HG03439 (cell line): ENCODE results near the gene ANXA1.
"Not testable (repeated sequence)": the region's sequence is repeated elsewhere in the genome, so short reads cannot be mapped to it uniquely, and the experiment has no call there.

Source experiments
- ATAC-seq: cut with Tn5 transposase; IDR thresholded peaks from one replicate; pipeline ENCODE4 v1.9.1; 2021; ENCODE audit warnings: mild to moderate bottlenecking, moderate library complexity; ENCODE audit not compliant: unreplicated experiment

Gene ANXA1, protein sequence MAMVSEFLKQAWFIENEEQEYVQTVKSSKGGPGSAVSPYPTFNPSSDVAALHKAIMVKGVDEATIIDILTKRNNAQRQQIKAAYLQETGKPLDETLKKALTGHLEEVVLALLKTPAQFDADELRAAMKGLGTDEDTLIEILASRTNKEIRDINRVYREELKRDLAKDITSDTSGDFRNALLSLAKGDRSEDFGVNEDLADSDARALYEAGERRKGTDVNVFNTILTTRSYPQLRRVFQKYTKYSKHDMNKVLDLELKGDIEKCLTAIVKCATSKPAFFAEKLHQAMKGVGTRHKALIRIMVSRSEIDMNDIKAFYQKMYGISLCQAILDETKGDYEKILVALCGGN

DNA sequence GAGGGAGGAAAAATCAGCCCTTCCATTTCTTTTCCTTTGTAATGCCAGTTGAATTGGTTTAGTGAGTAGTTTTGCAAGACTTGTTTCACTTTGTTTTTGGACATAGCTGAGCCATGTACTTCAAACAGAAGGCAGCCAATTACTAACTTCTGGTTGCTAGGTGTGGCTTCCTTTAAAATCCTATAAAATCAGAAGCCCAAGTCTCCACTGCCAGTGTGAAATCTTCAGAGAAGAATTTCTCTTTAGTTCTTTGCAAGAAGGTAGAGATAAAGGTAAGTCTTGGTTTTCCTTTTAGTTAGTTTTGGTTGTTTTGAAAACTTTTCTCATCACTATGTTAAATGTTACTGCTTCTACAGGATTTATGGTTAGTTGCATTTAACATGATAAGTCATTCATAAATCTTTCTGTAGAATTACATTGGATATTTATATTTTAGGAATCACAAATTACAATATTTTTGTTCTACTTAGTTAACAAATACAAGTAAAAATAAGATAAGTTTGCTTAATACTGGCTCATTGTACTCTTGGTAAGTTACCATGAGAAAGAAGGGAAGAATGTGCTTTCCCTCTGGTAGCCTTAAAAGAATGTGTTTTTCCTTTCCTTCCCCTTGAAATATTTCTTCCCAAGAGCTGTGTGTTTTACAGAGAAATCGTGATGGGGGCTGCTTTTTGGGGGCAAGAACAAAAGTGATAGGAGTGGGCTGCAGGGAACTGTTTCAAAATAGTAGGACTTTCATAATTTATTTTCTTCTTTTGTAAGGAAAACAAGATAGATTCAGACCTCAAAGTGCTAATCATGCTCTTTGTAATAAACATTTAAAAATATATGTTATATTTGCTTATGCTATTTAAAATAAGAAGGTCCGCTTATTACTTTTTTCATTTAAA lies at the start of gene ANXA1:
TSS of gene ANXA1 (plus strand) at position 213 of the 890 bp plus-strand sequence. CDS start 6,671 bp downstream, outside the sequence.
- ATAC-seq: no peak

GRCh38 chr9:73104342-73104741 lies 47.3 kb upstream of the ANXA1 start:
- ATAC-seq: no peak

GRCh38 chr9:73104921-73105320 lies 46.7 kb upstream of the ANXA1 start:
- ATAC-seq: no peak

GRCh38 chr9:73107489-73108069 lies 44.1 kb upstream of the ANXA1 start:
- ATAC-seq: not testable (repeated sequence)

GRCh38 chr9:73114058-73114457 lies 37.6 kb upstream of the ANXA1 start:
- ATAC-seq: no peak

DNA sequence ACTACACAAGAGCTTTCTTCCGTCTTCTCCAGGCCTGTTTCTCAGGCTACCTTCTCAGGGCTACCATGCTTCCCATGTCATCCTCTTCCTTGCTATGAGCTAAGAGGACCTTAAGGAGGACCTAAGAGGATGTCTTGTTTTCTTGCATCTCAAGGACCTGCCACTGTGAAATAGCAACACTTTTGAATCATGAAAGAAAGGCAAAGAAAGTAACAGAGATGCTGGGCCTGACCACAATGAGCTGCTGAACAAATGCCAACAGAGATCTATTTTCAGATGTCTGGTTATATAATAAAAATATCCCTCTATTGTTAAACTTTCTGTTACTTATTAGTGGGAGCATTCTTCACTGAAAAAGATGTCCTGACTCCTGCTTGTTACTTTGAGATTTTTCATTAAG lies 36.7 kb upstream of the ANXA1 start:
- ATAC-seq: no peak

DNA sequence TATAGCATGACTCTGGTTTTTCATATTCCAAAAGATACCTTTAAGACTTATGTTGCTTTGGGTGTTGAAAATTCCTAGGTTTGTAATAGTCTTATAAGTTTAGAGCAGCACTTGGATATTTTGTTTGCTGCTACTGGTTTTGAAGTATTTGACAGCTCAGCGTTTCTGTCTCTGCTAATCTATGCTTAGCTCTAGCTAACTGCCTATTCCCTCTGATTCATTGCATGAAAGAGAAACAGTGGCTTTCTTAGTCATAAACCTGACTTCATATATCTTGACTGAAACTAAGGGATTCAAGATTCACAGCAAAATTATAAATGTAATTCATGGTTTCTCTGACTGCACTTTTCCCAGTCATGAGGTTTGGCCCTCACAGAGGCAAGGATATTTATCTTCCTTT lies 35.6 kb upstream of the ANXA1 start:
- ATAC-seq: no peak

GRCh38 chr9:73116880-73117279 lies 34.8 kb upstream of the ANXA1 start:
- no peak for ATAC-seq

DNA sequence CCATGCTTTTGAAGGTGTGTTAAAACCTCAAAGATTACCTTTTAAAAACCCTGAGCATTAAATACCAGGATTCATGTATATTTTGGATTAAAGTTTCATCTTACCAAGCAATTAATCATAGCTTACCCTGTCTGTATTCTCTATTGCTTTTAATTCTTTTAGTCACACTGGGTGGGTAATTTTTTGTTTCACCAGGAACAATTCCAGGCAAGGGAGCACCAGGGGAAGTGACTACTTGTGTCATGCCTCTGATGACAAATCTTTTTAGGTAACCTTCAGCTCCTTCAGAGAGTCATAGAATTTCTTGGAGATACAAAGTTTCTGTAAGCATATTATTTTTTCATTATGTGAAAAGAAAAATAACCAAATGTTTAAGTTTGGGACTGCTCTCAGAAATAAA lies 33.4 kb upstream of the ANXA1 start:
- no peak for ATAC-seq

DNA sequence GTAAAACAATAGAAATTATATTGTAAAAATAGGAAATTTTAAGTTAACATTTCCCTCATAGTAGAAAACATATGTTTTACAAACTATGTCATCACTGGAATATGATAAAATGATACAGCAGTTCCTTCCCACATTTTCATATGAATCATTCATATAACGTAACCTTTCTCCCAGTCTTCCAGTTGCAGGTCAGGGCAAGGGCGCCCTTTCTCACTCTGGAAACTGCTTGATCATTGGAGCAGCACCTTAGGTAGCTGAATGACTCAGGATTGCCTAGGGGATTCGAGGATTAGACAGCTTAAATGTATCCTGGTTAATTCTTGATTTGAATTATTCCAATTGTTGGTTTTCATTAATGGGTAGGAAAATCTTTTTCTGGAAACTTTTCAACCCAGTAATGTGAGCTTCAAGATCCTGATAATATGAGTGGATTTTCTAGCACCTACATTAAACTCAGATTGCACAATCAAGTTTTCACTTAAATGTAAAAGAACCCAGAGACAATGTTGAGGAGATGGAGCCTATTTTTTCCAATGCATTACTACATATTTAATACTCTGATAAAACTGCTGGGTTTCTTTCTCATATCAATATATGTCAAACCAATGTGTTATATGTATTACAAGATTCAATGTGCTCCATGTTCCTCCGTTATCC lies 32.6 kb upstream of the ANXA1 start:
- no peak for ATAC-seq

DNA sequence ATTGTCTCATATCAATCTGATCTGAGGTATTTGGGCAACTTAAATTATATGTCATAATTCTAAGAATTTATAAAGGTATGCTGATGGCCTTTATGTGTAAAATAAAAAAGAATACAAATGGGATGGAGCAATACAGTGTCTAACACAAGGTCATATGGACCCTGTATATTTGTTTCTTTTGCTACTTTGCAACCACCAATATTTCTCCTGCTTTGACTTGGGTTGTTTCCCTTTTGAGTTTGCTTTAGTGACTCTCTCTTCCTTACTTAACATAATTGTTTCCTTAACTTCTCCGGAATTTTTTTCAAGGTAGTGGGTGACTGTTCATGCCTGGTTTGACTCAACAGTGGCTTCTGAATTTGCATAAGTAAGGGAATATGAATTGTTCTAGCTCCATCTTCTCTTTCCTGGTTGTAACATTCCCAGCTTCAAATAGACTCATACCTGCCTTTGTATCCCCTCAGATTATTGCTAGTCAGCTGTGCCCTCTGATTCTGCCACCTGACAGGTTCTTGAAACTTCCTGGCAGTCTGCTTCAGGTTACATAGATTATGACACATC lies 30.2 kb upstream of the ANXA1 start:
- ATAC-seq: no peak

DNA sequence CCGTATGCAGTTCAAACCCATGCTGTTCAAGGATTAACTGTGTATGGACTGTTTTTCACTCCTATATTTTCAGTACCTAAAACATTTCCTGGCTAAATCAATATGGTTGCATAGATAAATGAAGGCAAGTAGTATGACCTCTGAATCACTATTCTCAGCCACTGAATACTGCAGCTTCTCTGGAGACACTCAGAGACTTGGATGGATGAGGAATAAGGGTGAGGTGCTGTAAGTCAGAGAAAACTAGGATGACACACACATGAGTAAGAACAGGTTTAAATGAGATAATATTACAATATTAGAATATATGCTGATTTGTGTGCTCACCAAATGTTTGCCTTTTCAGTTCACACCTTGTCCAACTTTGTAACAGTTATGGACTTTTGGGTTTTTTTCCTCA lies 26.0 kb upstream of the ANXA1 start:
- no peak for ATAC-seq

GRCh38 chr9:73129941-73130685 lies 21.6 kb upstream of the ANXA1 start:
- no peak for ATAC-seq

DNA sequence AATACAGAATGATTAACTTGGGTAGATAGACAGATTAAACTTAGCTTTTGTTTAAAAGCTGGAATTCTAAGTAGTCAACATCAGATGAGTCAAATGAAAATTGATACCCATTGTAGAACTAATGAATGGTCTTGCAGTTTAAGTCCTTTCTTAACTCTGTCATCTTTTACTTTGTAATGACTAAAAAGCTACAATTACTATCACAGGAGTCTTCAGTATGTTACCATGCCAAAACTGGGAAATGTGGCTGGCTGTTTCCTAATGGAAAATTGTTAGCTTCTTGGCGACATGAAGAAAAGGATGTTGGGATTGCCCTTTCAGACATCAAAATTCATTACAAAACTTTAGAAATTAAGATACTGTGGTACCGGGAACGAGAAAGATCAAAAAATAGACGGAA lies 20.2 kb upstream of the ANXA1 start:
- ATAC-seq: no peak

DNA sequence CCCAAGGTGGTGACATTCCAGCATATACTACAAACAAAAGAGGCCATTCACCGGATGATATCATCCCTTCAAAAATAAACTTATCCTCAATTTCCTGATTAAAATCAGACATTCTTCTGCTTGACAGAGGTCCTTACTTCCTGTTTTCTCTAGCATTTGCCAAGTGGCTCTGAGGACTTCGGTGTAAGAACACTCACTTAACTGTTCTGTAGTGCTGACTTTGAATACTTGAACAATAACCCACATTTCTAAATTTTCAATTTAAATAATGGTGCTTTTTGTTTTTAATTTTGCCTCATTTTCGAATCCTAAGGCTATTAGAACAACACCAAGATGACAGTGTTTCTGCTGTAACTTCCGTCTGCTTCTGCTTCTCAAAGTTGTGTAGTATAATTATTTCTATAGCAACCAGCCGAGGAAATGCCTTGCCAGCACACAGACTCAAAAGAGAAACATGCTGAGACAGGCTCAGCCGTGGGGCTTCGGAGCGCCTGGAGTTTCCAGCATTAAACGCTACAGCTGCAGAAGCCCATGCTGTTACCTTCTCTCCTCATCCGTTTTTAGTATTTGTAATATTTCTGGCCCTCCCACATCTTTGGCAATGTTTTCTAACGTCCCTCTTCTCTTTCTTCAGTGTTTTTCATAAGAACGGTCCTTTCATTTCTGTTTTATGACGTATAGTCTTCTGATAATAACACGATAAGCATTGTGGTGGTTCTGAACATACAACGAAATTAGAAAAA lies 19.5 kb upstream of the ANXA1 start:
- ATAC-seq: peak; percentile 94

DNA sequence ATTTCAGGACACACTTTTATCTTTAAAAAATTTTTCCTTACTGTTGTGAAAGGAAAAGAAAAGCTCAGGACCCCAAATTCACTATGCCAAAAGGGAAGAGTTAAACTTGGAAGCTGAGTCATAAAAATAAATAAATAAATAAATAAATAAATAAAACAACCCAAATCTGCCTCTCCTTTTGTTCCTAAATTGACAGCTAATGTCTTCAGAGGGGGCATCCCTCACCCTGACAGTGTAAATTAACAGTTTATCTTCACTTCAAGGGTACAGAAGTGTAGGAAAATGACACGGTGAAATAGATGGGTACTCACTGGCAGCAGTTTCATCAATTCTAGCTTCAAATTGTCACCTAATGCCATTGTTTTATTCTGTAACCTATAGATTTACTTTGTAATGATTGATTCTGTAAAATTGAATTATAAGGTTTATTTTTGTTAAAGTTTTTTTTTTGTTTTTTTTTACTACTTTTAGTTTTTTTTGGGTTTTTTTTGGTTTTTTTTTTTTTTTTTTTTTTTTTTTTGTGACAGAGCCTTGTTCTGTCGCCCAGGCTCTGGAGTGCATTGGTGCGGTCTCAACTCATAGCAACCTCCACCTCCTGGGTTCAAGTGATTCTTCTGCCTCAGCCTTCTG lies 18.5 kb upstream of the ANXA1 start:
- ATAC-seq: no peak

DNA sequence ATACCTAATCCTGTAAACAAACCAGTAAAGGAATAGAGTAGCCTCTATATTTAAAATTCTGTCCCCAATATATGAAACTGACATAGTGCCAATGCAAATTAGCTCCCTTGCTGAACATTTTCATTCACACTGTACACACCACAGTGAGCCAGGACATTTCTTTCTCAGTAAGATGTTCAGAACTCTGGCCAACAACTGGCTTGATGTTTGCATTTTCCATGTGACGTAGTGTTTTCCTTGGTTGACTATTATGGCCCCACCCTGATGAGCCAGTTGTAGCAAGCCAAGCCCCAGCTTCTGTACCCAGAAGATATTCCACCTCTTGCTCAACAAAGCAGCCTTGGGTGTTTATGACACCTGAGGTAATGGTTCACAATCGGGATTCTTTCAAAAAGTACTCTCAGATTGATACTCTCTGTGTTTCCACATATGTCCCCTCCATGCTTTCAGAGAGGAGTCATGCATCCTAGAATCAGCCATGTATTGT lies 17.7 kb upstream of the ANXA1 start:
- ATAC-seq: peak; percentile 62

GRCh38 chr9:73135394-73135793 lies 16.3 kb upstream of the ANXA1 start:
- no peak for ATAC-seq
